HFF-Myc (cell line): Measurements from ENCODE around the gene BSDC1.

ENCODE experiments used
- DNase-seq: peaks from one replicate; pipeline ENCODE4 v3.0.0-alpha.2; 2011; ENCODE audit warnings: low read depth; ENCODE audit errors: extremely low read depth
- H3K4me3 ChIP-seq: replicated peaks from 2 replicates; pipeline ENCODE4 v1.5.1; 2011; ENCODE audit warnings: low read depth, mild to moderate bottlenecking, control low read depth, low read length
- CTCF ChIP-seq: IDR thresholded peaks from 2 replicates; pipeline ENCODE4 v1.5.1; 2012; ENCODE audit warnings: mild to moderate bottlenecking, low read depth, low read length, control low read depth; ENCODE audit errors: missing control alignments

Gene BSDC1

GRCh38 chr1:32332290-32333079, 61.8 kb downstream of the BSDC1 start:
- DNase-seq, result no peak
- H3K4me3 ChIP-seq, result no peak overlapping the region
- TF ChIP-seq CTCF, result no peak

GRCh38 chr1:32331549-32331948, 62.7 kb downstream of the BSDC1 start:
- H3K4me3 ChIP-seq, result no peak overlapping the region
- no peak for DNase-seq
- TF ChIP-seq CTCF, result no peak

GRCh38 chr1:32330558-32331151, 63.6 kb downstream of the BSDC1 start:
- TF ChIP-seq CTCF, result no peak
- no peak overlapping the region for H3K4me3 ChIP-seq
- DNase-seq, result no peak

- TF ChIP-seq CTCF, result no peak
- no peak for DNase-seq
Observed at GRCh38 chr1:32329931-32330466, 64.2 kb downstream of the BSDC1 start.

GRCh38 chr1:32327204-32327603, 67.0 kb downstream of the BSDC1 start:
- no peak for DNase-seq
- no peak for TF ChIP-seq CTCF
- no peak overlapping the region for H3K4me3 ChIP-seq

More at GRCh38 chr1:32329931-32330466, 64.2 kb downstream of the BSDC1 start:
- no peak overlapping the region for H3K4me3 ChIP-seq

GRCh38 chr1:32321712-32322291, 72.4 kb downstream of the BSDC1 start:
- H3K4me3 ChIP-seq, result no peak overlapping the region
- TF ChIP-seq CTCF, result no peak
- no peak for DNase-seq
